Gastroesophageal sphincter (tissue), 4 donors: ENCODE measurements around the gene GRM7. TPM values are rescaled to one million over a fixed set of nuclear protein-coding genes. Genes with fewer than 3 reads are reported as not detected.

ENCODE experiments used
- ATAC-seq: fragments of 150-250 bp; one replicate; pipeline ENCODE4 v1.9.1; 2016; ENCODE audit warnings: mild to moderate bottlenecking, moderate library complexity
- H3K27ac ChIP-seq, 4 donors: fragments of 200-600 bp; sonication (generic) in 3 of 4; 1 replicate in 3 of 4; 2 replicates in 1 of 4; pipeline ENCODE4 v1.5.1; 2016 to 2019
- H3K27me3 ChIP-seq: fragments of 200-600 bp; sonication (generic); one replicate; pipeline ENCODE4 v1.5.1; 2019
- H3K36me3 ChIP-seq, 2 donors: fragments of 200-600 bp; sonication (generic); one replicate each; pipeline ENCODE4 v1.5.1; 2019; ENCODE audit warnings: control low read depth in 1 of 2
- H3K4me1 ChIP-seq, 3 donors: fragments of 200-600 bp; sonication (generic); 1 replicate in 2 of 3; 2 replicates in 1 of 3; pipeline ENCODE4 v1.5.1; 2016 to 2019; ENCODE audit warnings: control low read depth in 2 of 3
- H3K4me3 ChIP-seq, 2 donors: fragments of 200-600 bp; sonication (generic); one replicate each; pipeline ENCODE4 v1.5.1; 2019; ENCODE audit warnings: mild to moderate bottlenecking in 1 of 2, moderate library complexity in 1 of 2
- H3K9me3 ChIP-seq, 3 donors: fragments of 200-600 bp; sonication (generic); one replicate each; pipeline ENCODE4 v1.5.1; 2017 to 2019; ENCODE audit warnings: control low read depth in 2 of 3
- CTCF ChIP-seq, 4 experiments: fragments of 200-600 bp in 2 of 4; fragments of 450-650 bp in 2 of 4; sonication (generic) in 1 of 4; IDR thresholded peaks; one replicate each; pipeline ENCODE4 v1.5.1; 2017 to 2019; ENCODE audit warnings: antibody characterized with exemption in 4 of 4, mild to moderate bottlenecking in 2 of 4, moderate library complexity in 2 of 4
- EP300 ChIP-seq: sonication (generic); formaldehyde crosslinking; IDR thresholded peaks from one replicate; pipeline ENCODE4 v1.6.1; 2017; ENCODE audit warnings: antibody characterized with exemption, mild to moderate bottlenecking
- POLR2A ChIP-seq, 2 donors: fragments of 450-650 bp; IDR thresholded peaks; one replicate each; pipeline ENCODE4 v1.6.1; 2017; ENCODE audit warnings: antibody characterized with exemption in 2 of 2, mild to moderate bottlenecking in 2 of 2, moderate library complexity in 1 of 2
- POLR2AphosphoS5 ChIP-seq: sonication (generic); formaldehyde crosslinking; IDR thresholded peaks from one replicate; pipeline ENCODE4 v1.6.1; 2017; ENCODE audit warnings: antibody characterized with exemption
- WGBS, 2 donors: methylation state at CpG; one replicate each; pipeline ENCODE4 v1.1.5; 2018; ENCODE audit warnings: low coverage in 1 of 2; 5-methylcytosine and 5-hydroxymethylcytosine counted together
- total RNA-seq, 4 donors: library from RNA; depleted of rRNA; stranded (reverse); fragments of >200 nt; gene quantifications; one replicate each; pipeline ENCODE4 v1.1.0, GENCODE V29; 2016

Gene GRM7
- total RNA-seq, 4 donors from 2014 or later, result 0.40 to 7.6 TPM; not detected in 2

- TF ChIP-seq CTCF (IDR thresholded peaks at IDR 0.05) (no peak), POLR2A (IDR thresholded peaks at IDR 0.05) (no peak), EP300 (no peak), POLR2AphosphoS5 (no peak)
- Histone ChIP-seq H3K9me3 (no peaks in the 10 kb centered on the region), H3K27ac (no peak overlapping the region), H3K27me3 (no peaks in the 10 kb centered on the region), H3K36me3 (no peaks in the 10 kb centered on the region), H3K4me3 (no peak overlapping the region), H3K4me1 (no peaks in the 10 kb centered on the region)
- 64 to 83% methylated on average over 1 of the region's 1 CpG for WGBS, 2 donors
- no peak for ATAC-seq
These were observed 822.5 kb downstream of the GRM7 start for GRCh38 chr3:7683426-7683825.

- WGBS, 2 donors, result 50 to 51% methylated on average over 1 of the region's 1 CpG
- Histone ChIP-seq H3K27me3 (no peaks in the 10 kb centered on the region), H3K27ac (no peak overlapping the region), H3K4me3 (no peak overlapping the region), H3K4me1 (no peaks in the 10 kb centered on the region), H3K36me3 (no peaks in the 10 kb centered on the region), H3K9me3 (no peaks in the 10 kb centered on the region)
- no peak for TF ChIP-seq EP300
- no peak for TF ChIP-seq POLR2AphosphoS5
- TF ChIP-seq CTCF (IDR thresholded peaks at IDR 0.05), result no peak
- no peak for TF ChIP-seq POLR2A (IDR thresholded peaks at IDR 0.05)
- no peak for ATAC-seq
These were observed 823.3 kb downstream of the GRM7 start for GRCh38 chr3:7684182-7684715.

GRCh38 chr3:7687428-7688147, 826.7 kb downstream of the GRM7 start:
- Histone ChIP-seq H3K4me3 (no peak overlapping the region), H3K36me3 (no peaks in the 10 kb centered on the region), H3K27me3 (no peaks in the 10 kb centered on the region), H3K9me3 (no peaks in the 10 kb centered on the region), H3K4me1 (no peaks in the 10 kb centered on the region), H3K27ac (no peak overlapping the region)
- 62 to 79% methylated on average over 6 of the region's 6 CpGs for WGBS, 2 donors
- TF ChIP-seq POLR2A (IDR thresholded peaks at IDR 0.05) (no peak), CTCF (IDR thresholded peaks at IDR 0.05) (no peak), EP300 (no peak)
- ATAC-seq, result no peak

DNA sequence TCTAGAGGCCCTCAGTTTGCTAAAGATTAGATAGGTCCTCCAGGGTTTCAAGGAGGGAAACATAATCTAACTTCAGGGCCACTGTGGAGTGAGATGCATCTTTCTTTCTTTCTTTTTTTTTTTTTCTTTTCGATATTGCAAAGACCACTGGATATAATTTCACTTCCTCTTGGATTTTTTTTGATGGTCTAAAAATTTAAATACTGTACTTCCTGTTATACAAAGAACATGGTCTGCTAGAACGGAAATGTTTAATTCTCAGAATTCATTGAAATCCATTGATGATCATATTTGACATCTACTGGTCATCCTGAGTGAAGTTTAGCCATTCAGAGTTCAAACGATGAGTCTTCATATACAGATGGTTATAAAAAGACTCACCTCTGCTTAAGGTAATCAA, 832.0 kb downstream of the GRM7 start:
- 84 to 86% methylated on average over 3 of the region's 3 CpGs for WGBS, 2 donors
- H3K27me3 ChIP-seq, result no peaks in the 10 kb centered on the region

More for the DNA sequence above, 832.0 kb downstream of the GRM7 start:
- Histone ChIP-seq H3K4me3 (no peak overlapping the region), H3K9me3 (no peaks in the 10 kb centered on the region), H3K36me3 (no peaks in the 10 kb centered on the region), H3K4me1 (no peaks in the 10 kb centered on the region), H3K27ac (no peak overlapping the region)
- no peak for ATAC-seq
- TF ChIP-seq CTCF (IDR thresholded peaks at IDR 0.05) (no peak), POLR2A (IDR thresholded peaks at IDR 0.05) (no peak), EP300 (no peak), POLR2AphosphoS5 (no peak)
